GM20000 (cell line): ENCODE measurements around the gene DDX49.

ENCODE experiments used
- DNase-seq: peaks from one replicate; pipeline ENCODE4 v3.0.0; 2012; ENCODE audit warnings: low spot score
- TF ChIP-seq, protein P1 (sequence below): IDR thresholded peaks from 2 replicates; pipeline ENCODE4 v1.5.1; 2012; ENCODE audit warnings: mild to moderate bottlenecking, control low read depth; ENCODE audit errors: extremely low read depth, missing control alignments

Gene DDX49

DNA sequence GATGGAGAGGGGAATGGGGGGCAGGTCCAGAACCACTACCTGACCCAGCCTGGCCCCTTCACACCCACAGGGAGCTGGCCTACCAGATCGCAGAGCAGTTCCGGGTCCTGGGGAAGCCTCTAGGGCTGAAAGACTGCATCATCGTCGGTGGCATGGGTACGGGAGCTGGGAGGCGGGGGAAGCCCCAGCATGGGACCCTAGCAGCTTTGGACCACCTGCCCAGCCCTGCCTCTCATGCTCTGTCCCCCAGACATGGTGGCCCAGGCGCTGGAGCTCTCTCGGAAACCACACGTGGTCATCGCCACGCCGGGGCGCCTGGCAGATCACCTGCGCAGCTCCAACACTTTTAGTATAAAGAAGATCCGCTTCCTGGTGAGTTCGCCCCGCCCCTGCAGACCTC, 2.1 kb downstream of the DDX49 start:
- no peak for DNase-seq
- TF ChIP-seq, protein P1, sequence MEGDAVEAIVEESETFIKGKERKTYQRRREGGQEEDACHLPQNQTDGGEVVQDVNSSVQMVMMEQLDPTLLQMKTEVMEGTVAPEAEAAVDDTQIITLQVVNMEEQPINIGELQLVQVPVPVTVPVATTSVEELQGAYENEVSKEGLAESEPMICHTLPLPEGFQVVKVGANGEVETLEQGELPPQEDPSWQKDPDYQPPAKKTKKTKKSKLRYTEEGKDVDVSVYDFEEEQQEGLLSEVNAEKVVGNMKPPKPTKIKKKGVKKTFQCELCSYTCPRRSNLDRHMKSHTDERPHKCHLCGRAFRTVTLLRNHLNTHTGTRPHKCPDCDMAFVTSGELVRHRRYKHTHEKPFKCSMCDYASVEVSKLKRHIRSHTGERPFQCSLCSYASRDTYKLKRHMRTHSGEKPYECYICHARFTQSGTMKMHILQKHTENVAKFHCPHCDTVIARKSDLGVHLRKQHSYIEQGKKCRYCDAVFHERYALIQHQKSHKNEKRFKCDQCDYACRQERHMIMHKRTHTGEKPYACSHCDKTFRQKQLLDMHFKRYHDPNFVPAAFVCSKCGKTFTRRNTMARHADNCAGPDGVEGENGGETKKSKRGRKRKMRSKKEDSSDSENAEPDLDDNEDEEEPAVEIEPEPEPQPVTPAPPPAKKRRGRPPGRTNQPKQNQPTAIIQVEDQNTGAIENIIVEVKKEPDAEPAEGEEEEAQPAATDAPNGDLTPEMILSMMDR, result no peak

DNA sequence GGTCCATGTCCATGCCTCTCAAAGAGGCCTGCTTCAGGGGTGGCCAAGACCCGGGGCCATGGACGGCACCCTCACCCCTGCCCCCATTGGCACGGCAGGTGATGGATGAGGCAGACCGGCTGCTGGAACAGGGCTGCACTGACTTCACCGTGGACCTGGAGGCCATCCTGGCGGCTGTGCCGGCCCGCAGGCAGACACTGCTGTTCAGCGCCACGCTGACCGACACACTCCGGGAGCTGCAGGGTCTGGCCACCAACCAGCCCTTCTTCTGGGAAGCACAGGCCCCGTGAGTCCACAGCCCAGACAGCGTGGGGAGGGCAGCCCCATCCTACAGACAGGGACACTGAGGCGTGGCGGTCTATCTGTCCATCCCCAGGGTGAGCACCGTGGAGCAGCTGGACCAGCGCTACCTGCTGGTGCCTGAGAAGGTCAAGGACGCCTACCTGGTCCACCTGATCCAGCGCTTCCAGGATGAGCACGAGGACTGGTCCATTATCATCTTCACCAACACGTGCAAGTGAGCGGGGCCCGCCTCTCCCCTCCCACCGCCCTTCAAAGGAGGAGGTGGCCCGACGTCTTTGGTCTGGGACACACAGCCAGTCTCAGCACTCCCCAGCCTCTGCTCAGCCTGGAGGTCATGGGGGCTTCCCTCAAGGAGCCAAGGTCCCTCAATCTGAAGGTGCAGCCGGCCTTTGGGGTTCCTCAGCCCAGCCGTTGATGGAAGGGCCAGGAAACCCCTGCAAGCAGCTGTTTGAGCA, 2.9 kb downstream of the DDX49 start:
- TF ChIP-seq, protein P1, result no peak
- DNase-seq, result no peak

DNA sequence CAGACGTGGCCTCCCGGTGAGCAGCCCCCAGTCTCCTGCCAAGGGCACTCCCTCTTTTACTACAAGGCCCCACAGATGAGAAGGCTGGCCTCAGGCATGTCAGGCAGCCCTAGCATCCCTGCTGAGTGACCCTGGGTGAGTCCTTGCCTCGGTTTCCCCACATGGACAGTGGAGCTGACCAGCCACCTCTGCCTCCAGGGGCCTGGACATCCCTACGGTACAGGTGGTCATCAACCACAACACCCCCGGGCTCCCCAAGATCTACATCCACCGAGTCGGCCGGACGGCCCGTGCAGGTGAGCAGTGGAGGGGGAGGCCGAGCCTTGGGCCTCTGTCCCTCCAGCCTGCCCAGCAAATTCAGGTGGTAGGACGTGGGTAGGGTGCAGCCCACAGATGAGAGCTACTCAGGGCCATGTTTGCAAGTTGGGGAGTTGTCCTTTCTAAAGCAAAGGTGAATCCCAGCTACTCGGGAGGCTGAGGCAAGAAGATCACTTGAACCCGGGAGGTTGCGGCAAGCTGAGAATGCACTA, 5.2 kb downstream of the DDX49 start:
- DNase-seq, result no peak
- TF ChIP-seq, protein P1, result no peak

DNA sequence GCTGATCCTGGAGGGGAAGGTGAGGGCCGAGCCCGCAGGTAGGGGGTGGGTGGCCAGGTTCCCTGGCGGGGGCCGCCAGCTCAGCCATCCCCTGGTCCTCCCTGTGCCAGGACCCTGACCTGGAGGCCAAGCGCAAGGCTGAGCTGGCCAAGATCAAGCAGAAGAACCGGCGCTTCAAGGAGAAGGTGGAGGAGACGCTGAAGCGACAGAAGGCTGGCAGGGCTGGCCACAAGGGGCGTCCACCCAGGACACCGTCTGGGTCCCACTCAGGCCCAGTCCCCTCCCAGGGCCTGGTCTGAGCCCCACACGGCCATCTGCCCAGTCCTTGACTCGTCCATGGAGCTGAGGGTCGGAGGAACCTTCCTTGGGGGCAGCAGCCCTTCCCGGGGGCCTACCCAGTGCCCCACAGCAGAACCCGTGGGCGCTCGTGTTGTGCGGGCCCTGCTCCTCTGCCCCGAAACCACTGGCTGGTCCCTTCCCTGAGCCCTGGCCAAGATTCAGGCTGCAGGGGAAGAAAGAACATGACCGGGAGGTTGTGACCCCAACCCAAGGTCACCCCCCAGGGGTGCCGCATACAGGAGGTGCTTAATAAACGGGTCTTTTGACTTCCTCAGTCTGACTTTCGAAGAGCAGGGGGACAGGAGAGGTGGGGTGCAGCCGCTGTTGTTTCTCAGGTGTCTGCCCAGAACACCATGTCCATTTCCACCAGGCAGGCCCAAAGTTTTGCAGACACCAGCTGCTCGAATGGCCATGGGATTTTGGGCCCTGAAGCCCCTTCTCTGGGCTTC, 8.7 kb downstream of the DDX49 start:
- no peak for DNase-seq
- TF ChIP-seq, protein P1, result no peak

DNA sequence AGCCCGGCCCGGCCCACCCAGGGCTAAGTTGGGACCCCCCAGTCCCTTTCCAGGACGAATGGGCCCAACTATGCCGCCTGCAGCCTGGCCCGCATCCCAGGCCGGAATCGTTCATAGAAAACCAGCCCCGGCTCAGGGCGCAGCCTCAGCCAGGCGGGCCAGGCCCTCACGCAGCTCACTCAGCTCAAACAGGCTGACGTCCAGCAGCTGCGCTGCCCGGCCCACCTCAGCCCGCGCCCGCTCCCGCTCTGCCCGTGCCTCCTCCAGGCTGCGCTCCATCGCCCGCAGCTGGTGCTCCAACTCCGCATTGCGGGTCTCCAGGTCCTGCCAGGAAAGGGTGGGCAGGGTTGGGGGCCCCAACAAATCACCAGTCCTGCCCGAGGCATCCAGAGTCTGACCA, 9.8 kb downstream of the DDX49 start:
- no peak for DNase-seq
- TF ChIP-seq, protein P1, result no peak

DNA sequence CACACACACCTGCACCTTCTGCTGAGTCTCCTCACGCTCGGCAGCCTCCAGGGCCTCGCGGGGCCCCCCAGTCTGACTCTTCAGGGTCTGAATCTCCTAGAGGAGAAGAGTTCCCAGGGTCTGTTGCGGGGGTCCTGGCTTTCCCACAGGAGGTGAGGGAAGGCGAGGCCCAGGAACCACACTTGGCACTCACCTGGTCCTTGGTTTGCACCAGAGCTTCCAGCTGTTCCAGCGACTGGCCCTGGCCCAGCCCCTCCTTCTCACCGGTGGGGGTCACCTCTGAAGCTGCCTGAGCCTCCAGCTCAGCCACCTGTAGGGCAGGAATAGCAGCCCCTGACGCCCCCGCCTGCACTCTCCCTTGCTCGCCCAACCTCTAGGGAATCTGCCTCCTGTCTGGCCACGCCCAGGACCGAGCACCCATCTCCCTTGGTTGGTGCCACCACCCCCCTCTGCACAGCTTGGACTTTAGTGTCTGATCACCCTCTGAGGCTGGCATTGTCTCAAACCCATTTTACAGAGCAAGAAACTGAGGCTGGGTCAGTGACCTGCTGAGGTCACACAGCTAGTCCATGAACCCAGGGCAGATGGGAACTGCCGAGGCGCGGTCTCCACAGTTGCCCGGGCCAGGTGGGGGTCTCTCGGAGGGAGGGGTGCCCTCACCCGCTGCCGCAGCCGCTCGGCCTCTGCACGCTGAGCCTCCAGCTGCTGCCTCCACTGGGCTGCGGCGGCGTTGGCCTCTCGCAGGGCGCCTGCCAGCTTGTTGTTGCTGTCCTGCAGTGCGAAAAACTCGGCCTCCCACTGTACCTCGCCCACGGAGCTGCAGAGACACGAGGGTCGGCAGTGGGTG, 12.0 kb downstream of the DDX49 start:
- TF ChIP-seq, protein P1, result no peak
- no peak for DNase-seq
